ENCODE results near the gene CFAP61.

Gene CFAP61

GRCh38 chr20:20368418-20369249, 316.3 kb downstream of the CFAP61 start:
- H3K27ac ChIP-seq = no peak overlapping the region
- no peak for TF ChIP-seq ZFX (IDR thresholded peaks at IDR 0.05)
- TF ChIP-seq CTCF (conservative IDR thresholded peaks at IDR 0.05) = no peak

GRCh38 chr20:20369250-20370093, 317.1 kb downstream of the CFAP61 start:
- H3K27ac ChIP-seq = no peak overlapping the region
- TF ChIP-seq CTCF (conservative IDR thresholded peaks at IDR 0.05) (peak; percentile 39), ZFX (IDR thresholded peaks at IDR 0.05) (no peak)

GRCh38 chr20:20370094-20370575, 317.8 kb downstream of the CFAP61 start:
- H3K27ac ChIP-seq = no peak overlapping the region
- TF ChIP-seq CTCF (conservative IDR thresholded peaks at IDR 0.05) (no peak), ZFX (IDR thresholded peaks at IDR 0.05) (no peak)

GRCh38 chr20:20371083-20371482, 318.8 kb downstream of the CFAP61 start:
- H3K27ac ChIP-seq = no peak overlapping the region
- TF ChIP-seq CTCF (conservative IDR thresholded peaks at IDR 0.05) (no peak), ZFX (IDR thresholded peaks at IDR 0.05) (no peak)

DNA sequence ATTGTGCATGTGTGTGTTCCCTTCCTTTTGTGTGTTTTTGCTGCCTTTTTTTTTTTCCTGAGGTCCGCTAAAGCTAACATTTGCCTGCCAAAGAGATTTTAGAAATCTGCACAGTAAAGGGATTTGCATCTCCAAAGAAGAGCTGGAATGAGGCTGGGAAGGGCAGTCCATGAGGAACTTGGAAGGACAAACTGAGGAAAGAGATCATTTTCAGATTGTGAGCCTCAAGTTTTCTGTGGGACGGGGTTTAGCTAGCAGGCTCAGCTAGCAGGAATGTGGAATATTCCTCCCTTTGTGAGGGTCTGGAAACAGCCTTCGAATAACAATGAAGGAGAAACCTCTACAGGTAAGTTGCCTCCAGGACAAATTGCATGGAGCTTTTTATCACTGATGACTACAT, 319.3 kb downstream of the CFAP61 start:
- H3K27ac ChIP-seq = no peak overlapping the region
- no peak for TF ChIP-seq ZFX (IDR thresholded peaks at IDR 0.05)

GRCh38 chr20:20373091-20373571, 320.8 kb downstream of the CFAP61 start:
- no peak overlapping the region for H3K27ac ChIP-seq
- TF ChIP-seq ZFX (IDR thresholded peaks at IDR 0.05) (no peak), CTCF (conservative IDR thresholded peaks at IDR 0.05) (no peak)

GRCh38 chr20:20375862-20376261, 323.5 kb downstream of the CFAP61 start:
- TF ChIP-seq CTCF (conservative IDR thresholded peaks at IDR 0.05) = no peak
- no peak for TF ChIP-seq ZFX (IDR thresholded peaks at IDR 0.05)
- no peak overlapping the region for H3K27ac ChIP-seq

All from C4-2B (cell line).